Endothelial cell of umbilical vein (primary cell): Measurements from ENCODE around the gene NR2E3.

Experiments
- MAX ChIP-seq: IDR thresholded peaks from 2 replicates; pipeline ENCODE4 v1.6.1; 2011; ENCODE audit not compliant: insufficient read depth, insufficient read length
- POLR2A ChIP-seq: IDR thresholded peaks from 2 replicates; pipeline ENCODE4 v1.6.1; 2012; ENCODE audit warnings: low read depth, mild to moderate bottlenecking, control low read depth, low read length

GRCh38 chr15:71798641-71799040, 11.7 kb upstream of the NR2E3 start:
- TF ChIP-seq MAX (no peak), POLR2A (no peak)
